ENCODE measurements around the gene ITGA6. TPM values are rescaled to one million over a fixed set of nuclear protein-coding genes. Genes with fewer than 3 reads are reported as not detected.
A peak's percentile ranks its signal among the peaks of the same experiment; 100 is the strongest.

The ITGA6 gene
- total RNA-seq, 1 donor from 2014 or later: 26.1 TPM

DNA sequence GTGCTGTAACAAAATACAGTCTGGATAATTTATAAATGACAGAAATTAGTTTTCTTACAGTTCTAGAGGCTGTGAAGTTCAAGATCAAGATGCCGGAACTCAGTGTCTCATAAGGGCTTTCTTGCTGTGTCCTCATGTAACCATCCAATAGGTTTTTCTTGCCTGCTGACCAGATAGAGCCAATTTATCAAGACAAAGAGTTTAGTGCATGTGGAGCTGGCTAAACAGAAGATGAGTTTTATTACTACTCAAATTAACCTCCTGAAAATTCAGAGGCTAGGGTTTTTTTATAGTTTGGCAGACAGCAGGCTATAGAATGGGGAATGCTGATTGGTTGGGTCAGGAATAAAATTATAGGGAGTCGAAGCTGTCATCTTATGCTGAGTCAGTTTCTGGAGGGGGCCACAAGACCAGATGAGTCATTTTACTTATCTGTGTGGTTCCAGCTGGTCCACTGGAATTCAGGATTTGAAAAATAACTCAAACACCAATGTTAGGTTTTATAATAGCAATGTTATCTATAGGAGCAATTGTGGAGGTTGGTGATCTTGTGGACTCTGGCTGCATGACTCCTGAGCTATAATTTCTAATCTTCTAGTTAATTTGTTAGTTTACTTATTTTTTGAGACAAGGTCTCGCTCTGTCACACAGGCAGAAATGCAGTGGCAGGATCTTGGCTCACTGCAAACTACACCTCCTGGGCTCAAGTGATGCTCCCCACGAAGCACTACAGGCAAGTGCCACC is 125.3 kb downstream of the ITGA6 start:
- no peaks in the 10 kb centered on the region for H3K9me3 Mint-ChIP-seq
- DNase-seq (ENCODE audit: extremely low spot score, unreplicated experiment): no peak
- H3K4me1 Mint-ChIP-seq (ENCODE audit: unreplicated experiment): peaks cover 23% of the 10 kb centered on the region
- peaks cover 8% of the 10 kb centered on the region for H3K27me3 Mint-ChIP-seq
- TF ChIP-seq, protein P1, sequence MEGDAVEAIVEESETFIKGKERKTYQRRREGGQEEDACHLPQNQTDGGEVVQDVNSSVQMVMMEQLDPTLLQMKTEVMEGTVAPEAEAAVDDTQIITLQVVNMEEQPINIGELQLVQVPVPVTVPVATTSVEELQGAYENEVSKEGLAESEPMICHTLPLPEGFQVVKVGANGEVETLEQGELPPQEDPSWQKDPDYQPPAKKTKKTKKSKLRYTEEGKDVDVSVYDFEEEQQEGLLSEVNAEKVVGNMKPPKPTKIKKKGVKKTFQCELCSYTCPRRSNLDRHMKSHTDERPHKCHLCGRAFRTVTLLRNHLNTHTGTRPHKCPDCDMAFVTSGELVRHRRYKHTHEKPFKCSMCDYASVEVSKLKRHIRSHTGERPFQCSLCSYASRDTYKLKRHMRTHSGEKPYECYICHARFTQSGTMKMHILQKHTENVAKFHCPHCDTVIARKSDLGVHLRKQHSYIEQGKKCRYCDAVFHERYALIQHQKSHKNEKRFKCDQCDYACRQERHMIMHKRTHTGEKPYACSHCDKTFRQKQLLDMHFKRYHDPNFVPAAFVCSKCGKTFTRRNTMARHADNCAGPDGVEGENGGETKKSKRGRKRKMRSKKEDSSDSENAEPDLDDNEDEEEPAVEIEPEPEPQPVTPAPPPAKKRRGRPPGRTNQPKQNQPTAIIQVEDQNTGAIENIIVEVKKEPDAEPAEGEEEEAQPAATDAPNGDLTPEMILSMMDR (conservative IDR thresholded peaks at IDR 0.05): no peak
- no peak overlapping the region for H3K27ac Mint-ChIP-seq
- H3K4me3 Mint-ChIP-seq: no peak overlapping the region
- H3K36me3 Mint-ChIP-seq: no peaks in the 10 kb centered on the region

DNA sequence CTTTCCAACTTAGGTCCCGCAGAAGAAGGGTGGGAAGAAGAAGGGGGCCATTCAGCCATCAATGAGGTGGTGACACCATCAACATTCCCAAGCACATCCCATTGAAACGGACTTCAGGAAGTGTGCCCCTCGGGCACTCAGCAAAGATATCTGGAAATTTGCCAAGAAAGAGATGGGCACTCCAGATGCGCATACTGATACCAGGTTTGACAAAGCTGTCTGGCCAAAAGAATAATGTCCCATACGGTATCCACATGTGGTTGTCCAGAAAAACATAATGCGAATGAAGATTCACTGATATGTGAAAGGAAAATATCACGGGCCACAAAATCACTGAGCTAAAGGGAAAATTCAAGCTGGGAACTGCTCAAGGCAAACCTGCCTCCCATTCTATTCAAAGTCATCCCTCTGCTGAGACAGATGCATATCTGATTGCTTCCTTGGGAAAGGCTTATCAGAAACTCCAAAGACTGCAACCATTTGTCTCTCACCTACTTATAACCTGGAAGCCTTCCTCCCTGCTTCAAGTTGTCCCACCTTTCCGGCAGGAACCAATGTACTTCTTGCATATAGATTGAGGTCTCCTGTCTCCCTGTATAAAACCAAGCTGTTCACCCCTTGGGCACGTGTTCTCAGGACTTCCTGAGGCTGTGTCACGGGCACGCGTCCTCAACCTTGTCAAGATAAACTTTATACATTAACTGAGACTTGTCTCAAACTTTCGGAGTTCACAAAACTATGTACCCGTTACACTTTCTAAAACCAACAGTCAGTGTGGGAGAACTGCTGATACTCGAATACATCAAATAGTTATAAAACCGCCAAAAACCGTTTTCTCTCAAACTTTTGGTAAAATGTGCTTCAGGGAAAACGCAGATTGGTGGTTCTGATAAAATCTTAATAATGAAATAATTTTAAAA is 127.2 kb downstream of the ITGA6 start:
- H3K36me3 Mint-ChIP-seq: no peaks in the 10 kb centered on the region
- TF ChIP-seq, protein P1 (conservative IDR thresholded peaks at IDR 0.05): no peak
- no peaks in the 10 kb centered on the region for H3K9me3 Mint-ChIP-seq
- DNase-seq (ENCODE audit: extremely low spot score, unreplicated experiment): no peak
- peak overlapping the region; percentile 64 for H3K4me3 Mint-ChIP-seq
- peak overlapping the region; percentile 95 for H3K27ac Mint-ChIP-seq
- H3K27me3 Mint-ChIP-seq: peaks cover 8% of the 10 kb centered on the region
- H3K4me1 Mint-ChIP-seq (ENCODE audit: unreplicated experiment): peaks cover 32% of the 10 kb centered on the region

DNA sequence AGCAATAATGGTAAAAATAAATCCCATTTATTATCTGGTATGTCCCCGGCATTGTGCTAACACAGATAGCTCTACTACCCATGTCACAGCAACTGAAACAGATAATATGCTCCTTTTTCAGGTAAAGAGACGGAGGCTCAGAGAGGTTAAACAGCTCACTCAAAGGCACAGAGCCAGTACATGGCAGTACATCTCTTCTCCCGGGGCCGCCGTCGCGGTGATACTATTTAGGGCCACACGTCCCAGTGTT is 127.8 kb downstream of the ITGA6 start:
- TF ChIP-seq, protein P1 (conservative IDR thresholded peaks at IDR 0.05): no peak
- no peak for DNase-seq (ENCODE audit: extremely low spot score, unreplicated experiment)
- peak overlapping the region; percentile 94 for H3K4me3 Mint-ChIP-seq
- no peaks in the 10 kb centered on the region for H3K36me3 Mint-ChIP-seq
- peaks cover 8% of the 10 kb centered on the region for H3K27me3 Mint-ChIP-seq
- peaks cover 32% of the 10 kb centered on the region for H3K4me1 Mint-ChIP-seq (ENCODE audit: unreplicated experiment)
- H3K9me3 Mint-ChIP-seq: no peaks in the 10 kb centered on the region
- H3K27ac Mint-ChIP-seq: peak overlapping the region; percentile 95

Other genes starting within 250 kb of the ITGA6 start
- 10.5 and 11.5 TPM in 2 replicates for gene PDK1, start 128.5 kb downstream of the ITGA6 start, total RNA-seq (ENCODE audit: low replicate concordance)